K562 (cell line): ENCODE measurements around the gene PLEKHH3. TPM values are rescaled to one million over a fixed set of nuclear protein-coding genes. Genes with fewer than 3 reads are reported as not detected.

Source experiments
- ATAC-seq: fragments of 200-7000 bp; cut with Tn5 transposase; 3 replicates; pipeline ENCODE4 v1.9.1; 2020; ENCODE audit warnings: moderate library complexity
- BruUV-seq: library from RNA; stranded (reverse); fragments of 400-500 nt; replicated peaks from 2 replicates; lab custom pipeline; 2021; lab: Mats Ljungman, UMichigan
- CTCF ChIA-PET: fragments of 300-600 bp; formaldehyde crosslinking; extraction: SDS; loops from one replicate; lab custom pipeline; 2021; ENCODE audit warnings: low intra/inter-chr PET ratio; lab: Yijun Ruan, JAX
- POLR2A ChIA-PET: fragments of 300-600, 350-650 bp; sonication (Branson Sonifier 250); formaldehyde crosslinking; extraction: SDS; loops from one replicate; lab custom pipeline; 2021; ENCODE audit warnings: antibody characterized with exemption, inconsistent platforms; lab: Yijun Ruan, JAX
- DNase-seq, 4 experiments: peaks; one replicate each; pipeline versions ENCODE4 v3.0.0 to v3.0.0-alpha.2; 2011 to 2018; ENCODE audit warnings: low spot score in 3 of 4, mixed read lengths in 3 of 4; ENCODE audit errors: extremely low read depth in 1 of 4
- FAIRE-seq: peaks from 2 replicates; lab custom pipeline; 2011; peaks lifted over from hg19 to GRCh38; lab: Jason Lieb, UNC
- H2AFZ ChIP-seq: 2 replicates; pipeline ENCODE4 v1.6.0; 2011; ENCODE audit warnings: low read depth, low read length, control low read depth, inconsistent platforms
- H3K27ac ChIP-seq: fragments of 200-600 bp; 3 replicates; pipeline ENCODE4 v1.8.0; 2011; ENCODE audit warnings: low read depth, mild to moderate bottlenecking, control low read depth, inconsistent platforms, low read length, moderate library complexity, mixed read lengths; ENCODE audit errors: extremely low read depth
- H3K27me3 ChIP-seq, 2 experiments: fragments of 300-600 bp in 1 of 2; 2 replicates in 1 of 2; 3 replicates in 1 of 2; pipeline versions ENCODE4 v1.6.0 to v1.8.0; 2011; ENCODE audit warnings: inconsistent platforms in 2 of 2, low read length in 2 of 2, mild to moderate bottlenecking in 1 of 2, mixed read lengths in 1 of 2, moderate library complexity in 1 of 2; ENCODE audit not compliant: control insufficient read depth in 2 of 2, insufficient read depth in 2 of 2
- H3K36me3 ChIP-seq: fragments of 300-600 bp; 3 replicates; pipeline ENCODE4 v1.8.0; 2011; ENCODE audit warnings: mild to moderate bottlenecking, low read length, inconsistent platforms; ENCODE audit not compliant: control insufficient read depth, insufficient read depth
- H3K4me1 ChIP-seq, 2 experiments: fragments of 200-600 bp in 1 of 2; replicated peaks in 1 of 2; 2 replicates in 1 of 2; 3 replicates in 1 of 2; pipeline versions ENCODE4 v1.5.1 to v1.8.0; 2011; ENCODE audit warnings: inconsistent platforms in 2 of 2, low read length in 2 of 2, mild to moderate bottlenecking in 1 of 2, mixed read lengths in 1 of 2, moderate library complexity in 1 of 2; ENCODE audit not compliant: control insufficient read depth in 2 of 2, insufficient read depth in 2 of 2
- H3K4me2 ChIP-seq: 2 replicates; pipeline ENCODE4 v1.6.1; 2011; ENCODE audit warnings: low read length, control low read depth, inconsistent platforms, mixed read lengths; ENCODE audit not compliant: insufficient read depth
- H3K4me3 ChIP-seq: fragments of 200-600 bp; sonication (generic), shearing (Covaris generic); 2 replicates; pipeline ENCODE4 v1.5.1; 2016; ENCODE audit warnings: control low read depth, inconsistent platforms
- H3K79me2 ChIP-seq: fragments of 200-600 bp; 3 replicates; pipeline ENCODE4 v1.8.0; 2011; ENCODE audit warnings: low read length, inconsistent platforms; ENCODE audit not compliant: control insufficient read depth, insufficient read depth
- H3K9ac ChIP-seq, 2 experiments: 2 replicates each; pipeline versions ENCODE4 v1.6.0 to v1.6.1; 2011; ENCODE audit warnings: low read depth in 2 of 2, low read length in 2 of 2, control low read depth in 1 of 2, inconsistent platforms in 1 of 2, mild to moderate bottlenecking in 1 of 2, mixed read lengths in 1 of 2; ENCODE audit not compliant: insufficient read depth in 1 of 2
- H3K9me1 ChIP-seq: one replicate; pipeline ENCODE4 v1.6.0; 2011; ENCODE audit warnings: inconsistent platforms, mild to moderate bottlenecking, low read length, moderate library complexity; ENCODE audit not compliant: control insufficient read depth, insufficient read depth
- H3K9me3 ChIP-seq: replicated peaks from 2 replicates; pipeline ENCODE4 v1.5.1; 2011; ENCODE audit warnings: low read depth, low read length, inconsistent platforms; ENCODE audit not compliant: control insufficient read depth, insufficient read depth
- H4K20me1 ChIP-seq: replicated peaks from 2 replicates; pipeline ENCODE4 v1.6.1; 2011; ENCODE audit warnings: low read length, inconsistent platforms, mixed read lengths; ENCODE audit not compliant: control insufficient read depth, insufficient read depth
- ARID1B ChIP-seq: fragments of 450-650 bp; IDR thresholded peaks from 2 replicates; pipeline ENCODE4 v1.6.1; 2016; ENCODE audit warnings: antibody characterized with exemption, mild to moderate bottlenecking, inconsistent platforms
- BHLHE40 ChIP-seq: IDR thresholded peaks from 2 replicates; pipeline ENCODE4 v1.6.1; 2011; ENCODE audit warnings: low read length, improper control_type of control experiment
- CREM ChIP-seq: IDR thresholded peaks from 2 replicates; pipeline ENCODE4 v1.6.1; 2014; ENCODE audit warnings: antibody characterized with exemption, low read depth
- CXXC5 ChIP-seq: fragments of 250-450 bp; sonication (Bioruptor Pico); IDR thresholded peaks from 2 replicates; pipeline ENCODE4 v1.8.0; 2022; ENCODE audit warnings: inconsistent platforms, mild to moderate bottlenecking, moderate library complexity
- DPF2 ChIP-seq: fragments of 450-650 bp; IDR thresholded peaks from 2 replicates; pipeline ENCODE4 v1.6.1; 2016
- EGR1 ChIP-seq: fragments of 450-650 bp; conservative IDR thresholded peaks from 2 replicates; pipeline ENCODE4 v1.6.1; 2017; ENCODE audit warnings: mild to moderate bottlenecking
- PKNOX1 ChIP-seq: fragments of 450-650 bp; IDR thresholded peaks from 2 replicates; pipeline ENCODE4 v1.6.1; 2016
- POLR2AphosphoS2 ChIP-seq: IDR thresholded peaks from 2 replicates; pipeline ENCODE4 v1.6.1; 2012; ENCODE audit warnings: low read length, improper control_type of control experiment
- PRDM10 ChIP-seq: fragments of 450-650 bp; IDR thresholded peaks from 2 replicates; pipeline ENCODE4 v1.6.1; 2018; ENCODE audit not compliant: partially characterized antibody
- RBFOX2 ChIP-seq: fragments of 200-400 bp; formaldehyde crosslinking; IDR thresholded peaks from 2 replicates; pipeline ENCODE4 v1.6.1; 2017; ENCODE audit warnings: low read depth, mild to moderate bottlenecking, low read length, moderate library complexity
- SOX6 ChIP-seq: fragments of 450-650 bp; IDR thresholded peaks from 2 replicates; pipeline ENCODE4 v1.6.1; 2014; ENCODE audit warnings: mild to moderate bottlenecking
- ZFP30 ChIP-seq: fragments of 250-450 bp; sonication (Bioruptor Pico); IDR thresholded peaks from 2 replicates; pipeline ENCODE4 v1.8.0; 2022; ENCODE audit warnings: moderate library complexity, mild to moderate bottlenecking, inconsistent platforms, borderline replicate concordance
- ZNF121 ChIP-seq: sonication (generic); formaldehyde crosslinking; conservative IDR thresholded peaks from 2 replicates; pipeline ENCODE4 v1.8.0; 2022; ENCODE audit warnings: missing genetic modification reagents
- WGBS: fragments of 100-300 bp; shearing (Covaris generic); methylation state at CpG from one replicate; pipeline ENCODE4 v1.1.6; 2016; ENCODE audit warnings: low coverage, mixed read lengths; ENCODE audit not compliant: insufficient coverage; ENCODE audit errors: missing lambda C conversion rate; 5-methylcytosine and 5-hydroxymethylcytosine counted together
- in situ Hi-C: fragments of 300-500 bp; cut with MboI; formaldehyde crosslinking; loops from 4 replicates; pipeline ENCODE4 v1.15.0; 2018; ENCODE audit warnings: inconsistent platforms, mixed read lengths
- intact Hi-C: fragments of 100-400 bp; cut with micrococcal nuclease; formaldehyde crosslinking; loops from 2 replicates; pipeline ENCODE4 v1.14.2; 2022
- polyA plus RNA-seq, 8 experiments: library from polyadenylated mRNA; depleted of rRNA in 4 of 8; stranded (reverse) in 5 of 8; unstranded in 3 of 8; fragments of >200 nt; fragmentation: Nextera tagmentation in 2 of 8; fragmentation: Illumina TruSeq in 1 of 8; extraction: Ambion mirVana in 2 of 8; extraction: Trizol in 1 of 8; gene quantifications; 2 replicates each; pipeline versions ENCODE4 v1.2.1 to v1.2.3, GENCODE V29; 2011 to 2014; ENCODE audit warnings: inconsistent platforms in 1 of 8, missing spikeins in 1 of 8
- total RNA-seq, 7 experiments: library from RNA; depleted of rRNA in 6 of 7; stranded (reverse); fragments of >200 nt in 6 of 7; fragmentation: Illumina TruSeq in 2 of 7; extraction: Trizol in 2 of 7; gene quantifications; 2 replicates each; pipeline versions ENCODE4 v1.2.1 to v1.2.3, GENCODE V29; 2011 to 2021; ENCODE audit warnings: low replicate concordance in 1 of 7

PLEKHH3 gene
- total and polyA plus RNA-seq, 9 of the 15 experiments (the other 6 are each of a cell fraction or from before 2014, with no cell fraction given): 0.58 to 34.5 (median 5.0) TPM

- intact Hi-C loops (no loop called here), in situ Hi-C loops (no loop called here)
- Histone ChIP-seq H3K4me3 (peak overlapping the region; percentile 4; the same call in 1 of the 2 replicates), H3K4me1 (peaks cover 13 to 21% of the 10 kb centered on the region in 2 experiments), H3K9me3 (no peaks in the 10 kb centered on the region), H4K20me1 (no peaks in the 10 kb centered on the region), H3K36me3 (no peaks in the 10 kb centered on the region), H3K4me2 (peak overlapping the region; percentile 47), H3K79me2 (no peaks in the 10 kb centered on the region), H3K9ac (peak overlapping the region; percentile 50 to 82; a peak in 3 of 4 replicates), H3K27me3 (no peaks in the 10 kb centered on the region), H3K27ac (peak overlapping the region; percentile 53; the same call in 2 of the 3 replicates), H2AFZ (peak overlapping the region; percentile 98), H3K9me1 (no peaks in the 10 kb centered on the region)
- DNase-seq: peak; percentile 44 to 49 (median 44)
- ATAC-seq: peak; percentile 74
- TF ChIP-seq ARID1B: 0 out of 2 replicates have a peak, but pooled peaks have one; percentile 19
- no peak for TF ChIP-seq ZFP30
- TF ChIP-seq CREM: 0 out of 2 replicates have a peak, but pooled peaks have one; percentile 12
- TF ChIP-seq EGR1: 0 out of 2 replicates have a peak, but pooled peaks have one; percentile 16
- no peak for TF ChIP-seq BHLHE40
- TF ChIP-seq POLR2AphosphoS2: no peak
- TF ChIP-seq PKNOX1: 0 out of 2 replicates have a peak, but pooled peaks have one; percentile 17
- TF ChIP-seq SOX6: peak; percentile 69
- 0 out of 2 replicates have a peak, but pooled peaks have one; percentile 12 for TF ChIP-seq DPF2
- 0 out of 2 replicates have a peak, but pooled peaks have one; percentile 32 for TF ChIP-seq RBFOX2
- 0 out of 2 replicates have a peak, but pooled peaks have one; percentile 31 for TF ChIP-seq CXXC5
- peak; percentile 28; the same call in 1 of the 2 replicates for TF ChIP-seq ZNF121
- TF ChIP-seq PRDM10: peak; percentile 50
- ChIA-PET CTCF (no interaction called here), POLR2A (interaction anchor here (0.7 to 1.2 kb wide), 3 partner anchors 10 to 87 kb away, joined by 3 read pairs; no protein-coding TSS in a partner anchor)
- 41% methylated on average over 38 of the region's 42 CpGs for WGBS
- no peak for FAIRE-seq
- no TSS peak for BruUV-seq
Measured at GRCh38 chr17:42653179-42654124, 23.3 kb downstream of the PLEKHH3 start.
